GM19372 (cell line): Measurements from ENCODE around the gene CHRNB4.
"Not testable (repeated sequence)": the region's sequence is repeated elsewhere in the genome, so short reads cannot be mapped to it uniquely, and the experiment has no call there.

Source experiments
- ATAC-seq: cut with Tn5 transposase; IDR thresholded peaks from one replicate; pipeline ENCODE4 v1.9.1; 2021; ENCODE audit warnings: mild to moderate bottlenecking, low read depth, moderate library complexity; ENCODE audit not compliant: unreplicated experiment

CHRNB4 gene

GRCh38 chr15:78618490-78618934 is 22.5 kb downstream of the CHRNB4 start:
- ATAC-seq, result no peak

DNA sequence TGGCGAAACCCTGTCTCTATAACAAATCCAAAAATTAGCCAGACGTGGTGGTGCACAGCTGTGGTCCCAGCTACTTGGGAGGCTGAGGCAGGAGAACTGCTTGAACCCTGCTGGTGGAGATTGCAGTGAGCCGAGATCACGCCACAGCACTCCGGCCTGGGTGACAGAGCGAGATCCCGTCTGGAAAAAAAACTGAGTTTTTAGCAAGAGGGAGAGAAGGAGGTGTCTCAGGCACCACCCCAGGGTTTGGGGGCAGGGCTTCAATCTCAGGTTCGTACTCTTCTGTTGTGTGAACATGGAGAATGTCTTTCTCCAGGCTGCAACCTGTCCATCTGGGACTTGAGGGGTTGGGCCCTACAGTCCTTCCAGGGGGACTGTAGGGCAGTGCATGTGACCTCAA is 22.9 kb downstream of the CHRNB4 start:
- ATAC-seq, result no peak

DNA sequence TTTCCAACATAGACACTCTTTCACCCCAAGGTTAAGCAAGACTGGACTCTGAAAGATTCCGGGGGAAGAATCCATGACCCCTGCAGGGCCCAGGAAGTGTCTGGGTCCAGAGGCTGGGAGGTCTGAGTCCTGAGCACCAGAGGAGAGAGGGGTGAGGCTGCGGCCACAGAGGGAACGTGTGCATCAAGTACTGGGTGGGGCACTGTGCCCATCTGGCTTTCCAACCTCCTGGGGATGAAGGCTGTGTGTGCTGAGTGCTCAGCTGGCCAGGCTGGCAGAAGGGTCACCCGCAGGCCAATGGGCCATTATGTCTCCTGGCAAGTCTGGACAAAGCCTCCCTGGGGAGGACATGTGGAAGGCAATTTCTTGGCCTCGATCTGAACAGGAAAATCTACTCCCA is 23.5 kb downstream of the CHRNB4 start:
- no peak for ATAC-seq

DNA sequence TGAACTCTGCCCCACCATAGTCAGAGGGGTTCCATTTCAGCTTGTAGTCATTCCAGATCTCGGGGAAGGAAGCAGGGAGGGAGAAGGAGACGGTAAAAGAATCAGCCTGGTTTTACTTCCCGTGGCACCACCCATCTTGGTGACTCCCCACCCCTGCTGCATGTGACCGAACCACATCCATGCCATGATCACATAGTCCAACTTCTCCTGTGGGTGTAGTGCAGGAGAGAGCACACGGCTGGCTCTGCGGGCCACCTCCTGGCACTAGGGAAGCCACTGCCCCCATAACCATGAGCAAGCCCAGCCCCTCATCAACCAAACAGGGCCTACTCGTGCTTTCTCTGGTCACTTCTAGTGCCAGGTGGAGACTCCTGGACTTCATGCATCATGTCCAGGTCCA is 23.9 kb downstream of the CHRNB4 start:
- ATAC-seq, result no peak

DNA sequence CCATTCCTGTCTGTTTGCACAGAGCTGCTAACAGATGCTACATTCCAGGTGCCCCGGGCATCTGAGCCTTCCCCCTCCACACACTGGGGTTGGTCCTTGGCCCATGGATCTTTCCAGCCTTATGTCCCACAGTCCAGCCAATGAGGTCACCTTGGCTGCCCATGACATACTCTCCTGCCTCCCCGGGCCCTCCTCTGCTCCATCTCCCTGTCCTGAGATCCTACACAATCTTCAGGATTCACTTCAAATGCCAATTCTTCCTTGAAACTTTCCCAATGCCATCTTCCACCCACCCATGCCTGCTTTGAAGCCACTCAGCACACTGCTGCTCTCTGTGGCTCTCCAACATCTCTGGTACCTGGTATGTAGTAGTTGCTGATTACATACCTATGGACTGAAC is 24.5 kb downstream of the CHRNB4 start:
- ATAC-seq, result no peak

DNA sequence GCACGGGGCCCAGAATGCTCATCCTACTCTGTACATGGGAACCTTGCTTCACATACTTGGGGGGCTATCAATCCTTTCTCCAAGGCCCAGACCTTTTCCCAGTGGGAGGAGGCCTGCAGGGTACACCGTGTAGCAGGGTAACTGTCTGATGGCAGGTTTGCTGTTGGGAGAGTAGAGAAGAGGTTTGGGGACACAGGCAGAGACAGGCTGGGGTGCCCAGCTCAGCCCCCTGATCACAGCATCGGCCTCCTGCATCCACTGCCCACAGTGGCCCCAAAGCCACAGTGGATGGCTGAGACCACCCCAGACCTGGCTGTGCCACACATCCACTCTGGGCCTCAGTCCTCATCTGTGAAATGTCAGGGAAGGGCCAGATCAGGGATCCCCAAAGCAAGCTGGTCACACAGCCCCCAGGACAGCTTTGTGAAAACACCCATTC is 25.8 kb downstream of the CHRNB4 start:
- no peak for ATAC-seq

DNA sequence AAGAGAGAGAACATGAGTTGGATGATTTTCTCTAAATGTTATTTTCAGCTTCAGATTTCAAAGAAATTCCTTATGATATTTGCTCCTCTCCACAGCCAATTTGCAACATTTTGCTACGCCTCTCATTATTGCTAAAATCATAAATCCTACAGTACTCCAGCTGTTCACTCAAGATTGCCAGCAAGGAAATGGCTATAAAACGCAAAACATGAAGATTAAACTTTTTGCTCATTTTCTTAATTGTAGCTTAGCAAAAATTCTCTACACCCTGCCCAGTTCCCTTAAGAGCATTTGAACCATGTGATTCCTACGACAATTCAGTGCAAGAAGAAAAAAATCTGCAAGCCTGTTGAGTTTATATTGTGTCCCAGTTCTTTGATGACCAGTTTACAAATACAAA is 27.0 kb downstream of the CHRNB4 start:
- ATAC-seq, result no peak

GRCh38 chr15:78609551-78609950 is 31.5 kb downstream of the CHRNB4 start:
- ATAC-seq, result not testable (repeated sequence)

DNA sequence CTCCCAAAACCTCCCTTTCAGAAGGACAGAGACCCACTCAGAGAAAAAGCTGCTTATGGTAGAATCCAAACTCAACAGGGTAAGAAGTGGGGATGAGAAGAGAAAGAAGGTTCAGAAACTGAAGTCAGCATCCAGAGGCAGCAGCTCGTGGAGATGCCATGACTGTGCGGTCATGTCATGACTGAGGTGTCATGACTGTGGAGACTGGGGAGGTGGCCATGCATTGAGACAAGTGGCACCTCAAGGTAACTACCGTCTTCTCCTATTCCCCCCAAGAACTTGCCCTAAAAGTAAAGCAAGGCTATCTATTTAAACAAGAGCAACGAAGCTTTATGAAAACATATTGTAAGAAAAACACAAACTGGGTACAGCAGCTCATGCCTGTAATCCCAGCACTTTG is 35.3 kb downstream of the CHRNB4 start:
- ATAC-seq, result no peak

DNA sequence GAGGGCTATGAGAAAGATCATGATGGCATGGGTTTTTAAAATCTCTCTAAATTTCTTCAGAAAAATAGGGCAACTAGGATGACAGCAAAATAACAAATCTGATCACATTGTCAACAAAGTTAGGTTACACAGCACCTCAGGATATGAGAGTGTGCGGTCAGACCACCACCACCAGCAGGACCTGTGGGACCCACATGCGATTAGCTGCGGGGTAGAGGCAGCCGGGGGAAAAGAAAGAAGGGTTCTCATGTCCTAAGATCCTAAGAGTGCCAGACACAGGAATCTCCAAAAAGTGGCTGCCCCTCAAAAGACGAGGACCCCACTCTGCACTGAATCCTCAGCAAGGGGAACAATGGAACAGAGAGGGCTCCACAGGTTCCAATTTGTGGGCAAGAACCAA is 35.8 kb downstream of the CHRNB4 start:
- no peak for ATAC-seq

- no peak for ATAC-seq
Observed at GRCh38 chr15:78604420-78604819, 36.6 kb downstream of the CHRNB4 start.

GRCh38 chr15:78603467-78603866 is 37.5 kb downstream of the CHRNB4 start:
- ATAC-seq, result no peak

DNA sequence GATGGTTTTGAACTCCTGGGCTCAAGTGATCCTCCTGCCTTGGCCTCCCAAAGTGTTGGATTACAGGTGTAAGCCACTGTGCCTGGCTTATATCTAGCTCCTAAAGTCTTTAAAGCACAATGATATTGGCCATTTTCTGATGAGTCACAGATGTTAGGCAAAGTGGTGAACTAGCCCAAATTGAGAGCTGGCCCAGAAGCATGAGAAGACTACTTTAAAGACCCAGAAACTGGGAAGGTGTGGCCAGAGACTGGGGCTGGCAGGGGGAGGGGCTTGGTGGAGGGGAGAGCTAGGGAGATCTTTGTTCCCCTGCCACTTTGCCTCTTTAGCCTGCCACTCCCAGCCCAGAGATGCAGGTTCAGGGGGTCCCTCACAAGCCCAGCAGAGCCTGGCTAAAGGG is 41.8 kb downstream of the CHRNB4 start:
- ATAC-seq, result no peak

DNA sequence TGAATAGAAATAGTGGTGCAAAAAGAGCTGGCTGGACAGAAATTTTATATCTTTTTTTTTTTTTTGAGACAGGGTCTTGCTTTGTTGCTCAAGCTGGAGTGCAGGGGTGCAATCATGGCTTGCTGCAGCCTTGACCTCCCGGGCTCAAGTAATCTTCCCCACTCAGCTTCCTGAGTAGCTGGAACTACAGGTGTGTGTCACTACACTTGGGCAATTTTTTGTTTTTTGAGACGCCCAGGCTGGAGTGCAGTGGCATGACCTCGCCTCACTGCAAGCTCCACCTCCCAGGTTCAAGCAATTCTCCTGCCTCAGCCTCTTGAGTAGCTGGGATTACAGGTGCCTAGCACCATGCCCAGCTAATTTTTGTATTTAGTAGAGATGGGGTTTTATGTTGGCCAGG is 42.7 kb downstream of the CHRNB4 start:
- no peak for ATAC-seq

GRCh38 chr15:78597583-78597982 is 43.4 kb downstream of the CHRNB4 start:
- ATAC-seq, result no peak

DNA sequence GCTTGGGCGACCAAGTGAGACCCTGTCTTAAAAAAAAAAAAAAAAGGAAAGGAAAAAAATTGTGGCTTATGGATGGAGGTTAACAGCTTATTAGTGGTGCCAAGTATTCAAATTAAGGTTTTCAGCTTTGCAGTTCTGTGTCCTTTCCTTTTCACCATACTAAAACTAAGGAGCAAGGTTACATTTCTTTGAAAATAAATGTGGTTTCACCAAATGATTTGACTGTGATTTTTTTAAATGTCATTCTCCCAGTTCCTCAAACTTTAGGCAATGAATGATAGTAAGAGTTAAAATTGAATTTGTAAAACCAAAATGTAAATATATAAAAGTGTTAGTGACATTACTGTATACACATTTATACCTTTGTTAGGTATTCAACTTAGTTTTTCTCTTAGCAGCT is 66.1 kb downstream of the CHRNB4 start:
- ATAC-seq, result no peak
